Omental fat pad (tissue), 4 donors: ENCODE results near the gene VIPAS39. TPM values are rescaled to one million over a fixed set of nuclear protein-coding genes. Genes with fewer than 3 reads are reported as not detected.

Experiments
- ATAC-seq: fragments of 150-250 bp; one replicate; pipeline ENCODE4 v1.9.1; 2016; ENCODE audit warnings: mild to moderate bottlenecking, moderate library complexity; ENCODE audit not compliant: low FRiP score
- DNase-seq: peaks from one replicate; pipeline ENCODE4 v3.0.0-alpha.2; 2019; ENCODE audit warnings: low spot score
- total RNA-seq, 4 donors: library from RNA; depleted of rRNA; stranded (reverse); fragments of >200 nt; gene quantifications; one replicate each; pipeline ENCODE4 v1.1.0, GENCODE V29; 2016
- TF ChIP-seq, protein P1 (sequence below), 3 donors: fragments of 450-650 bp; IDR thresholded peaks; one replicate each; pipeline ENCODE4 v1.5.1; 2016 to 2017; ENCODE audit warnings: antibody characterized with exemption in 3 of 3, mild to moderate bottlenecking in 3 of 3, moderate library complexity in 2 of 3

Gene VIPAS39
- 10 to 100 TPM in 3 of 4 donors, 1 to 10 TPM in 1; 9.5 to 17.3 (median 14.3) TPM for total RNA-seq

DNA sequence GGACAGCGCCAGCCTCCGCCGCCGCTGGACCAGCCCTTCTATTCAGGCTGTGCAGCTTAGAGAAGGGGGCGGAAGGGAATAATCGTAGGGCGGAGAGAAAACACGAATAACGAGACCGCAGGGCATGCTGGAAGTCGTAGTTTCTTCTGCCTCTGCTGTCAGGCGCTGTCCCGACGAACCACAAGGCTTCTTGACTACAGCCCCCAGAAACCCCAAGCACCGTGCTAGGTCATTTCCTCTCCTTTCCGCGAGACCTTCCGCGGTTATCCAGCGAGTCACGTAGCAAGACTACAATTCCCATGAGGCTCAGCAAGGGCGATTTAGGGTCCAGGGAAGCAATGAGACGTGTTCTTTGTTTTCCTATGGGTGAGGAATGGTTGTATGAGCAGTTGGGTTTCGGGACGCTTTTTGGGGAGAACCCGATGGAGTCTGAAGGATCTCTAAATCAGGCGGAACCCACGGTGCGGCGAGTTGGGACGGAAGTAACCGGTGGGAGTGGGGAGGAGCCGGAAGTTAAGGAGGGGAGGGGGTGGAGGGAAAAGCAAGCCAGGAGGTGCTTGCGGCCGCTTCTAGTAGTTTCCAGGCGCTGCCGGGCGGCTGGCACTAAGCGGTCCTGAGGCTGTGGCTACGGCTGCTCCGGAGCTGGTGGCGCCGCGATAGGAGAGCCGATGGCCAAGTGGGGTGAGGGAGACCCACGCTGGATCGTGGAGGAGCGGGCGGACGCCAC is at the start of gene VIPAS39, which contains the start of gene AHSA1:
Gene VIPAS39, minus strand, starts transcription at position 80 of the 727 bp plus-strand sequence. CDS start 3,499 bp downstream, outside the sequence.
Gene AHSA1, plus strand, starts transcription at position 572 of the 727 bp plus-strand sequence. Its CDS starts 97 bp downstream, at position 669.
- DNase-seq, result peak; percentile 70
- ATAC-seq, result peak; percentile 98
- TF ChIP-seq, protein P1, sequence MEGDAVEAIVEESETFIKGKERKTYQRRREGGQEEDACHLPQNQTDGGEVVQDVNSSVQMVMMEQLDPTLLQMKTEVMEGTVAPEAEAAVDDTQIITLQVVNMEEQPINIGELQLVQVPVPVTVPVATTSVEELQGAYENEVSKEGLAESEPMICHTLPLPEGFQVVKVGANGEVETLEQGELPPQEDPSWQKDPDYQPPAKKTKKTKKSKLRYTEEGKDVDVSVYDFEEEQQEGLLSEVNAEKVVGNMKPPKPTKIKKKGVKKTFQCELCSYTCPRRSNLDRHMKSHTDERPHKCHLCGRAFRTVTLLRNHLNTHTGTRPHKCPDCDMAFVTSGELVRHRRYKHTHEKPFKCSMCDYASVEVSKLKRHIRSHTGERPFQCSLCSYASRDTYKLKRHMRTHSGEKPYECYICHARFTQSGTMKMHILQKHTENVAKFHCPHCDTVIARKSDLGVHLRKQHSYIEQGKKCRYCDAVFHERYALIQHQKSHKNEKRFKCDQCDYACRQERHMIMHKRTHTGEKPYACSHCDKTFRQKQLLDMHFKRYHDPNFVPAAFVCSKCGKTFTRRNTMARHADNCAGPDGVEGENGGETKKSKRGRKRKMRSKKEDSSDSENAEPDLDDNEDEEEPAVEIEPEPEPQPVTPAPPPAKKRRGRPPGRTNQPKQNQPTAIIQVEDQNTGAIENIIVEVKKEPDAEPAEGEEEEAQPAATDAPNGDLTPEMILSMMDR (IDR thresholded peaks at IDR 0.05), result no peak

GRCh38 chr14:77505031-77505430 is 47.6 kb upstream of the VIPAS39 start:
- TF ChIP-seq, protein P1 (IDR thresholded peaks at IDR 0.05), result no peak
- DNase-seq, result no peak
- ATAC-seq, result no peak

DNA sequence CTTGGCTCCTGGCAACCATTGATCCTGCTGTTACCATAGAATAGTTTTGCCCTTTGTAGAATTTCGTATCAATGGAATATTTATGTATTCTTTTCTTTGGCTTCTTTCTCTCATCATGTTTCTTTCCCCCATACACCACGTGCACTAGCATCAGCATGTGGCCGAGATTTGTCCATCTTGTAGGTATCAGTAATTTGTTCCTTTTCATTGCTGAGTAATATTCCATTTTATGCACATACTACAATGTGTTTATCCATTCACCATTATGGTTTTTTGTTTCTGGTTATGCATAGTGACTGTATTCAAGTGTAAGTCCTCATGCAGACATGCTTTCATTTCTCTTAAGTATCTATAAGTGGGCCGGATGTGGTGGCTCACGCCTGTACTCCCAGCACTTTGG is 45.7 kb upstream of the VIPAS39 start:
- no peak for ATAC-seq
- TF ChIP-seq, protein P1 (IDR thresholded peaks at IDR 0.05), result no peak
- no peak for DNase-seq

- ATAC-seq (no peak), DNase-seq (no peak)
- TF ChIP-seq, protein P1 (IDR thresholded peaks at IDR 0.05), result no peak
Measured at GRCh38 chr14:77502109-77502782, 44.8 kb upstream of the VIPAS39 start.

- ATAC-seq (peak; percentile 37), DNase-seq (no peak)
- TF ChIP-seq, protein P1 (IDR thresholded peaks at IDR 0.05), result no peak
Measured at GRCh38 chr14:77498984-77499527, 41.7 kb upstream of the VIPAS39 start.

- DNase-seq, result no peak
- TF ChIP-seq, protein P1 (IDR thresholded peaks at IDR 0.05), result no peak
- ATAC-seq, result peak; percentile 86
Measured at GRCh38 chr14:77498120-77498979, 40.9 kb upstream of the VIPAS39 start, which contains the start of gene ISM2. TSS of gene ISM2 (minus strand) at chr14:77498816. CDS start at chr14:77498793, 23 bp downstream.
